COLO829 (cell line): Measurements from ENCODE around the gene BANP.
"Not testable (repeated sequence)": the region's sequence is repeated elsewhere in the genome, so short reads cannot be mapped to it uniquely, and the experiment has no call there.

Source experiments
- DNase-seq: peaks from one replicate; pipeline ENCODE4 v3.0.0; 2012; ENCODE audit warnings: low spot score

The BANP gene

GRCh38 chr16:87950765-87951551 is at the start of gene BANP:
Gene BANP (plus strand): TSS chr16:87951434. CDS start chr16:87975116, 23,682 bp downstream.
- DNase-seq: peak; percentile 94

GRCh38 chr16:87904963-87905362 is 46.3 kb upstream of the BANP start:
- DNase-seq: not testable (repeated sequence)

GRCh38 chr16:87905521-87905920 is 45.7 kb upstream of the BANP start:
- not testable (repeated sequence) for DNase-seq

- DNase-seq: not testable (repeated sequence)
These were observed 43.1 kb upstream of the BANP start for GRCh38 chr16:87908101-87908500.

- peak; percentile 34 for DNase-seq
These were observed 41.9 kb upstream of the BANP start for GRCh38 chr16:87909203-87909935.

- DNase-seq: not testable (repeated sequence)
These were observed 40.0 kb upstream of the BANP start for GRCh38 chr16:87911106-87911763.

GRCh38 chr16:87912691-87913090 is 38.5 kb upstream of the BANP start:
- DNase-seq: not testable (repeated sequence)

GRCh38 chr16:87914021-87914725 is 37.1 kb upstream of the BANP start:
- not testable (repeated sequence) for DNase-seq

- no peak for DNase-seq
These were observed 36.4 kb upstream of the BANP start for GRCh38 chr16:87914812-87915211.

- DNase-seq: no peak
These were observed 33.7 kb upstream of the BANP start for GRCh38 chr16:87917503-87917902.

GRCh38 chr16:87918338-87918737 is 32.9 kb upstream of the BANP start:
- DNase-seq: no peak

GRCh38 chr16:87918866-87919680 is 32.2 kb upstream of the BANP start:
- DNase-seq: no peak

GRCh38 chr16:87919681-87919994 is 31.6 kb upstream of the BANP start:
- DNase-seq: no peak

GRCh38 chr16:87921236-87921773 is 29.9 kb upstream of the BANP start:
- no peak for DNase-seq

GRCh38 chr16:87922250-87922871 is 28.9 kb upstream of the BANP start:
- DNase-seq: no peak

- no peak for DNase-seq
These were observed 27.0 kb upstream of the BANP start for GRCh38 chr16:87924041-87924810.

GRCh38 chr16:87924811-87925670 is 26.2 kb upstream of the BANP start:
- no peak for DNase-seq

GRCh38 chr16:87926246-87927194 is 24.7 kb upstream of the BANP start:
- no peak for DNase-seq
